Right lobe of liver (tissue), 4 donors: ENCODE measurements around the gene TBCCD1.

Experiments used
- CTCF ChIP-seq, 4 donors: fragments of 200-600 bp in 3 of 4; fragments of 450-650 bp in 1 of 4; IDR thresholded peaks; one replicate each; pipeline versions ENCODE4 v1.5.1 to v1.8.0; 2016 to 2022; ENCODE audit warnings: antibody characterized with exemption in 4 of 4, mild to moderate bottlenecking in 2 of 4
- POLR2A ChIP-seq: fragments of 450-650 bp; IDR thresholded peaks from one replicate; pipeline ENCODE4 v1.6.1; 2017; ENCODE audit warnings: antibody characterized with exemption, mild to moderate bottlenecking
- donor health status: DM: no; HTN: no; CAD: no.
- donor health status: DM: no; HTN: no; CAD: no.
- donor health status: DM: no; HTN: yes; CAD: no.

- TF ChIP-seq POLR2A (no peak), CTCF (IDR thresholded peaks at IDR 0.05) (no peak)
Measured at GRCh38 chr3:186613637-186614265, 46.6 kb upstream of the TBCCD1 start.
